ENCODE measurements around the gene NRXN3.

DNA sequence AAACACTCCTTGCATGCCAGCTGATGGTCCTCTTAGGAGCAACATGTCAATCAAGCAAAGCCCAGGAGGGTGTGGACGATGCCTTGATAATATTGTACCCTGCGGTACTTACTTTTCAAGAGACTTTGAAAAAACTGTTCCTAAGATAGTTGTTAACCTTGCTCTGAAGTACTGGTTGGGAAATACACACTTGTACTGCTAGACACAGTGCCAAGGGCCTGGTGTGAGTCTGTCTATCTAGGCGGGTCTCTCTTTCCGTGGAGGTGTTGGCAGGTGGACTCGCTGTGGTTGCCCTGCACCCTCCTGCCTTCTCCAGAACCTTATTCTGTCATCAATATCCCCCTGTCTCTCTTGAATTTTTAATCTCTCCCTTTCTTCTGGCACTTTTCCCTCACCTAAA lies 189.4 kb downstream of the NRXN3 start:
- TF ChIP-seq, protein P1, sequence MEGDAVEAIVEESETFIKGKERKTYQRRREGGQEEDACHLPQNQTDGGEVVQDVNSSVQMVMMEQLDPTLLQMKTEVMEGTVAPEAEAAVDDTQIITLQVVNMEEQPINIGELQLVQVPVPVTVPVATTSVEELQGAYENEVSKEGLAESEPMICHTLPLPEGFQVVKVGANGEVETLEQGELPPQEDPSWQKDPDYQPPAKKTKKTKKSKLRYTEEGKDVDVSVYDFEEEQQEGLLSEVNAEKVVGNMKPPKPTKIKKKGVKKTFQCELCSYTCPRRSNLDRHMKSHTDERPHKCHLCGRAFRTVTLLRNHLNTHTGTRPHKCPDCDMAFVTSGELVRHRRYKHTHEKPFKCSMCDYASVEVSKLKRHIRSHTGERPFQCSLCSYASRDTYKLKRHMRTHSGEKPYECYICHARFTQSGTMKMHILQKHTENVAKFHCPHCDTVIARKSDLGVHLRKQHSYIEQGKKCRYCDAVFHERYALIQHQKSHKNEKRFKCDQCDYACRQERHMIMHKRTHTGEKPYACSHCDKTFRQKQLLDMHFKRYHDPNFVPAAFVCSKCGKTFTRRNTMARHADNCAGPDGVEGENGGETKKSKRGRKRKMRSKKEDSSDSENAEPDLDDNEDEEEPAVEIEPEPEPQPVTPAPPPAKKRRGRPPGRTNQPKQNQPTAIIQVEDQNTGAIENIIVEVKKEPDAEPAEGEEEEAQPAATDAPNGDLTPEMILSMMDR (IDR thresholded peaks at IDR 0.05 in 4 of 5, conservative IDR thresholded peaks at IDR 0.05 in 1 of 5) = no peak
- TF ChIP-seq POLR2A (IDR thresholded peaks at IDR 0.05) = no peak
